SH-SY5Y (cell line): ENCODE results near the gene DLEC1.

Experiments used
- GATA2 ChIP-seq: IDR thresholded peaks from 2 replicates; pipeline ENCODE4 v1.6.1; 2011; ENCODE audit warnings: mild to moderate bottlenecking, low read depth, low read length
- GATA3 ChIP-seq: IDR thresholded peaks from 2 replicates; pipeline ENCODE4 v1.6.1; 2011; ENCODE audit warnings: low read depth, mild to moderate bottlenecking, low read length, moderate library complexity

- TF ChIP-seq GATA3 (no peak), GATA2 (no peak)
Measured at GRCh38 chr3:38114875-38115644, 76.1 kb downstream of the DLEC1 start.
